OCI-LY3 (cell line): ENCODE results near the gene SEMA5B.

ENCODE experiments used
- H2AFZ ChIP-seq: fragments of 200-600, 300-600 bp; shearing (Covaris generic); 2 replicates; pipeline ENCODE4 v1.6.0; 2014; ENCODE audit warnings: antibody characterized with exemption, low read depth, low read length
- H3K27ac ChIP-seq: fragments of 200-600, 300-600 bp; sonication (generic); 2 replicates; pipeline ENCODE4 v1.5.1; 2014; ENCODE audit warnings: mild to moderate bottlenecking, low read length, moderate library complexity, mixed read lengths
- H3K27me3 ChIP-seq: fragments of 200-600, 300-600 bp; sonication (generic); 2 replicates; pipeline ENCODE4 v1.6.1; 2014; ENCODE audit warnings: low read depth, low read length, mixed read lengths
- H3K36me3 ChIP-seq: fragments of 200-600, 300-600 bp; sonication (generic); replicated peaks from 2 replicates; pipeline ENCODE3; 2014; ENCODE audit warnings: low read depth, low read length, mixed read lengths
- H3K4me1 ChIP-seq: fragments of 300-600, 200-600 bp; sonication (generic); 2 replicates; pipeline ENCODE4 v1.6.1; 2014; ENCODE audit warnings: low read length, mixed read lengths
- H3K4me2 ChIP-seq: fragments of 200-600, 300-600 bp; sonication (generic); 2 replicates; pipeline ENCODE4 v1.6.1; 2014; ENCODE audit warnings: low read length, mixed read lengths
- H3K4me3 ChIP-seq: fragments of 300-600, 200-600 bp; sonication (generic); 2 replicates; pipeline ENCODE4 v1.5.1; 2014; ENCODE audit warnings: antibody characterized with exemption, mild to moderate bottlenecking, low read length, moderate library complexity
- H3K79me2 ChIP-seq: fragments of 300-600, 200-600 bp; shearing (Covaris generic); 2 replicates; pipeline ENCODE4 v1.6.1; 2014; ENCODE audit warnings: mild to moderate bottlenecking, low read length, mixed read lengths
- H3K9ac ChIP-seq: fragments of 300-600, 200-600 bp; shearing (Covaris generic); 2 replicates; pipeline ENCODE4 v1.6.0; 2014; ENCODE audit warnings: mild to moderate bottlenecking, low read length, moderate library complexity
- H3K9me3 ChIP-seq: fragments of 200-600, 300-600 bp; shearing (Covaris generic); 2 replicates; pipeline ENCODE4 v1.6.1; 2014; ENCODE audit warnings: low read length, mixed read lengths; ENCODE audit not compliant: insufficient read depth
- H4K20me1 ChIP-seq: fragments of 200-600, 300-600 bp; sonication (generic); 2 replicates; pipeline ENCODE4 v1.6.1; 2016; ENCODE audit warnings: low read length, mixed read lengths; ENCODE audit not compliant: insufficient read depth
- CTCF ChIP-seq: fragments of 200-600, 300-600 bp; sonication (generic); IDR thresholded peaks from 2 replicates; pipeline ENCODE4 v1.5.1; 2014; ENCODE audit warnings: antibody characterized with exemption, low read length, low read depth
- EZH2phosphoT487 ChIP-seq: fragments of 200-600 bp; shearing (Covaris generic); IDR thresholded peaks from 2 replicates; pipeline ENCODE4 v1.6.1; 2018; ENCODE audit warnings: antibody characterized with exemption, mixed run types, low read depth

SEMA5B gene

GRCh38 chr3:122947738-122948137, 79.8 kb downstream of the SEMA5B start:
- Histone ChIP-seq H3K9me3 (peaks cover 5% of the 10 kb centered on the region; the same call in 1 of the 2 replicates), H3K4me3 (no peak overlapping the region), H3K27me3 (no peaks in the 10 kb centered on the region), H4K20me1 (no peaks in the 10 kb centered on the region), H3K9ac (no peak overlapping the region), H3K36me3 (peaks cover 8% of the 10 kb centered on the region), H3K4me2 (no peak overlapping the region), H3K4me1 (peaks cover 82% of the 10 kb centered on the region), H2AFZ (no peak overlapping the region), H3K27ac (peak overlapping the region; percentile 90), H3K79me2 (no peaks in the 10 kb centered on the region)
- no peak for TF ChIP-seq EZH2phosphoT487
- no peak for TF ChIP-seq CTCF

- no peak for TF ChIP-seq CTCF
- no peak for TF ChIP-seq EZH2phosphoT487
- peak overlapping the region; percentile 55; the same call in 1 of the 2 replicates for H3K9ac ChIP-seq
- H3K36me3 ChIP-seq: peaks cover 8% of the 10 kb centered on the region
- H3K4me3 ChIP-seq: no peak overlapping the region
- H3K79me2 ChIP-seq: no peaks in the 10 kb centered on the region
- peak overlapping the region; percentile 90 for H3K27ac ChIP-seq
- H3K4me1 ChIP-seq: peaks cover 82% of the 10 kb centered on the region
- H3K27me3 ChIP-seq: no peaks in the 10 kb centered on the region
- peaks cover 5% of the 10 kb centered on the region; the same call in 1 of the 2 replicates for H3K9me3 ChIP-seq
- no peak overlapping the region for H2AFZ ChIP-seq
- H3K4me2 ChIP-seq: peak overlapping the region; percentile 92
- no peaks in the 10 kb centered on the region for H4K20me1 ChIP-seq
These were observed 80.4 kb downstream of the SEMA5B start for GRCh38 chr3:122947196-122947595.

GRCh38 chr3:122946185-122946584, 81.4 kb downstream of the SEMA5B start:
- Histone ChIP-seq H3K27me3 (no peaks in the 10 kb centered on the region), H3K4me1 (peaks cover 74% of the 10 kb centered on the region), H3K79me2 (no peaks in the 10 kb centered on the region), H3K4me2 (peak overlapping the region; percentile 92), H3K9ac (peak overlapping the region; percentile 55), H4K20me1 (no peaks in the 10 kb centered on the region), H3K4me3 (peak overlapping the region; percentile 58), H3K27ac (peak overlapping the region; percentile 90), H3K9me3 (peaks cover 5% of the 10 kb centered on the region; the same call in 1 of the 2 replicates), H2AFZ (peak overlapping the region; percentile 31; the same call in 1 of the 2 replicates), H3K36me3 (peaks cover 8% of the 10 kb centered on the region)
- TF ChIP-seq CTCF (no peak), EZH2phosphoT487 (no peak)

GRCh38 chr3:122945230-122945629, 82.3 kb downstream of the SEMA5B start:
- Histone ChIP-seq H3K4me2 (peak overlapping the region; percentile 92), H3K4me1 (peaks cover 74% of the 10 kb centered on the region)

More at GRCh38 chr3:122945230-122945629, 82.3 kb downstream of the SEMA5B start:
- Histone ChIP-seq H3K4me3 (peak overlapping the region; percentile 58), H3K79me2 (no peaks in the 10 kb centered on the region), H3K9ac (peak overlapping the region; percentile 55; the same call in 1 of the 2 replicates), H3K36me3 (peaks cover 7% of the 10 kb centered on the region), H3K9me3 (peaks cover 1% of the 10 kb centered on the region; the same call in 1 of the 2 replicates), H4K20me1 (no peaks in the 10 kb centered on the region), H3K27me3 (no peaks in the 10 kb centered on the region), H3K27ac (peak overlapping the region; percentile 90), H2AFZ (no peak overlapping the region)
- TF ChIP-seq CTCF (no peak), EZH2phosphoT487 (no peak)
